Measurements from ENCODE around the gene TMEM131. TPM values are rescaled to one million over a fixed set of nuclear protein-coding genes. Genes with fewer than 3 reads are reported as not detected.

The TMEM131 gene
- total RNA-seq, 1 experiment from 2014 or later = 28.9 TPM

DNA sequence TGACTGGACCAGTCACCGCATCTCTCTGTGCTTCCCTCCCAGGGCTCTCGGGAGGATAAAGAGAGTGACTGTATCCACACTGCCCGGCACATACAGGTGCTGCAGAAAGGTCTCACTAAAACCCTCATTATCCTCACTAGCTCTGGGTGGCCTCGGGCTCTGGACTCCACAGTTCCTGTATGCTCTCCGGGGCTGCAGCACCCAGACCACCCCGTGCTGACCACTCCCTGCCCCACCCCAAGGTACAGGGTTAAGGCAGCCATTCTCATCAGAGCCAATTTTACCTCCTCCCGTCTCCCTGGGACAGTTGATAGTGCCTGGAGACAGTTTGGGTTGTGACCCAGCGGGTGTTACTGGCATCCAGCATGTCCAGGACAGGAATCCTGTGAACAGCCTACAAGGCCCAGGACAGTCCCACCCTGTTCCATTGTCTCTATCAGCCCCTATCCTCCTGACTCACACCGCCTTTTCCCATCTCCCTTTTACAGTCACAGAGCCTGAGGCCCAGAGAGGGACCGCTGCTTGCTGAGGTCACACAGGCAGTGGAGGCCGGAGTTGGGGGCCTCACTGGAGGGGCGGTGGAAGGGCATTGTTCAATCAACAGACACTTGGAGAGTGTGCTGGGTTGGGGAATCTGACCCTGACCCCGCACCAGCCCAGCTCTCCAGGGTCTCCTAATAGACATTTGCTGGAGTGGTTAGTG is 280.6 kb downstream of the TMEM131 start:
- H3K27me3 ChIP-seq (replicated peaks; ENCODE audit: insufficient read depth, low read depth, low read length, poor library complexity) = no peaks in the 10 kb centered on the region
- intact Hi-C loops (cut with micrococcal nuclease; ENCODE audit: unreplicated experiment) = no loop called here
- no peak overlapping the region for H3K4me3 ChIP-seq (ENCODE audit: low read depth, low read length, poor library complexity, severe bottlenecking)
- H3K9me3 ChIP-seq (ENCODE audit: low read depth, low read length, poor library complexity, severe bottlenecking) = no peaks in the 10 kb centered on the region
- BruUV-seq (replicated peaks) = no TSS peak
- no peaks in the 10 kb centered on the region for H3K36me3 ChIP-seq (ENCODE audit: insufficient read depth, low read length, poor library complexity, severe bottlenecking)
- CTCF ChIA-PET = no interaction called here
- no peaks in the 10 kb centered on the region for H3K4me1 ChIP-seq (ENCODE audit: insufficient read depth, low read length, poor library complexity, severe bottlenecking)
- TF ChIP-seq, protein P1, sequence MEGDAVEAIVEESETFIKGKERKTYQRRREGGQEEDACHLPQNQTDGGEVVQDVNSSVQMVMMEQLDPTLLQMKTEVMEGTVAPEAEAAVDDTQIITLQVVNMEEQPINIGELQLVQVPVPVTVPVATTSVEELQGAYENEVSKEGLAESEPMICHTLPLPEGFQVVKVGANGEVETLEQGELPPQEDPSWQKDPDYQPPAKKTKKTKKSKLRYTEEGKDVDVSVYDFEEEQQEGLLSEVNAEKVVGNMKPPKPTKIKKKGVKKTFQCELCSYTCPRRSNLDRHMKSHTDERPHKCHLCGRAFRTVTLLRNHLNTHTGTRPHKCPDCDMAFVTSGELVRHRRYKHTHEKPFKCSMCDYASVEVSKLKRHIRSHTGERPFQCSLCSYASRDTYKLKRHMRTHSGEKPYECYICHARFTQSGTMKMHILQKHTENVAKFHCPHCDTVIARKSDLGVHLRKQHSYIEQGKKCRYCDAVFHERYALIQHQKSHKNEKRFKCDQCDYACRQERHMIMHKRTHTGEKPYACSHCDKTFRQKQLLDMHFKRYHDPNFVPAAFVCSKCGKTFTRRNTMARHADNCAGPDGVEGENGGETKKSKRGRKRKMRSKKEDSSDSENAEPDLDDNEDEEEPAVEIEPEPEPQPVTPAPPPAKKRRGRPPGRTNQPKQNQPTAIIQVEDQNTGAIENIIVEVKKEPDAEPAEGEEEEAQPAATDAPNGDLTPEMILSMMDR (conservative IDR thresholded peaks at IDR 0.05; ENCODE audit: low read depth, low read length) = no peak
- no peak for TF ChIP-seq EZH2 (IDR thresholded peaks at IDR 0.05; ENCODE audit: borderline replicate concordance, low read depth, low read length, poor library complexity, severe bottlenecking)
- H3K27ac ChIP-seq (ENCODE audit: low read depth, low read length, poor library complexity, severe bottlenecking) = no peak overlapping the region
- POLR2A ChIA-PET (ENCODE audit: low non-redundant PET) = no interaction called here
- DNase-seq (ENCODE audit: low spot score) = no peak

DNA sequence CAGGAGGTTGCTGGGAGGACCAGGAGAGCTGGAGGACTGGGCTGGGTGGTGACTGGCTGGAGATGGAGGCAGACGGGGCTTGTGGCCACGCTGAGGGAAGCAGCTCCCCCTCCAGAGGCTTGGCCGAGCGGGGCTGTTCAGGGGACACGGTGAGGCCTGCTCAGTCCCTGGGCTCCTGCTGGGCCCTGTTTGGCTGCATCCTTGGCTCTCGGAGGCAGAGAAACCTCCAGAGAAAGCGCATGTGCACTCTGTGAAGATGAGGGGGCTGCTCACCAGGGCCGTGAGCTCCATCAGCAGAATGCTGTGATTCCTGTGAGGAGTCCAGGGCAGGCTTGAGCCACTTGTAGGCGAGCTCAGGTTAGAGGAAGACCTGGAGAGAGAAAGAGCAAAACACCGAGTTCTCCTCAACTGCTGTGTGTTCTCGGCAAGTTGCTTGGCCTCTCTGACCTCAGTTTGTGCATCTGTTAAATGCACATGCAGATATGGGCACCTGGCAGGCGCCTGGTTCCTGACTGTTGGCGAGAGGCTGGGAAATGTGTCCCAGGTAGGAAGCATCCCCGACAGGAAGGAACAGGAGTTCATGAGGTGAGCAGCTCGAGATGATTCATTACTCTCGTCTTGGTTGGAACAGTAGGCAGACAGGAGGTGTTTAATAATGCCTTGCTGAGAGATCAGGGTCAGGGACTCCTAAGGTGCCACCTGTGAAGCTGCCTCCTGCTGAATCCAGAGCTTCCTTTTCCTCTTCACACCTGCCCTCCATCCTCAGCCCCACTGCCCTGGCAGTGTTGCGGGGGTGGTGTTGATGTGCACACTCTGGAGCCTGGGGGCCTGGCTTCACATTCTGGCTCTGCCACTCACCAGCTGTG is 281.4 kb downstream of the TMEM131 start:
- H3K4me1 ChIP-seq (ENCODE audit: insufficient read depth, low read length, poor library complexity, severe bottlenecking) = no peaks in the 10 kb centered on the region
- H3K36me3 ChIP-seq (ENCODE audit: insufficient read depth, low read length, poor library complexity, severe bottlenecking) = no peaks in the 10 kb centered on the region
- no TSS peak for BruUV-seq (replicated peaks)
- no peak overlapping the region for H3K27ac ChIP-seq (ENCODE audit: low read depth, low read length, poor library complexity, severe bottlenecking)
- POLR2A ChIA-PET (ENCODE audit: low non-redundant PET) = no interaction called here
- H3K4me3 ChIP-seq (ENCODE audit: low read depth, low read length, poor library complexity, severe bottlenecking) = no peak overlapping the region
- intact Hi-C loops (cut with micrococcal nuclease; ENCODE audit: unreplicated experiment) = no loop called here
- no peaks in the 10 kb centered on the region for H3K9me3 ChIP-seq (ENCODE audit: low read depth, low read length, poor library complexity, severe bottlenecking)
- CTCF ChIA-PET = no interaction called here
- H3K27me3 ChIP-seq (replicated peaks; ENCODE audit: insufficient read depth, low read depth, low read length, poor library complexity) = no peaks in the 10 kb centered on the region
- no peak for DNase-seq (ENCODE audit: low spot score)
- no peak for TF ChIP-seq EZH2 (IDR thresholded peaks at IDR 0.05; ENCODE audit: borderline replicate concordance, low read depth, low read length, poor library complexity, severe bottlenecking)
- TF ChIP-seq, protein P1 (conservative IDR thresholded peaks at IDR 0.05; ENCODE audit: low read depth, low read length) = no peak

DNA sequence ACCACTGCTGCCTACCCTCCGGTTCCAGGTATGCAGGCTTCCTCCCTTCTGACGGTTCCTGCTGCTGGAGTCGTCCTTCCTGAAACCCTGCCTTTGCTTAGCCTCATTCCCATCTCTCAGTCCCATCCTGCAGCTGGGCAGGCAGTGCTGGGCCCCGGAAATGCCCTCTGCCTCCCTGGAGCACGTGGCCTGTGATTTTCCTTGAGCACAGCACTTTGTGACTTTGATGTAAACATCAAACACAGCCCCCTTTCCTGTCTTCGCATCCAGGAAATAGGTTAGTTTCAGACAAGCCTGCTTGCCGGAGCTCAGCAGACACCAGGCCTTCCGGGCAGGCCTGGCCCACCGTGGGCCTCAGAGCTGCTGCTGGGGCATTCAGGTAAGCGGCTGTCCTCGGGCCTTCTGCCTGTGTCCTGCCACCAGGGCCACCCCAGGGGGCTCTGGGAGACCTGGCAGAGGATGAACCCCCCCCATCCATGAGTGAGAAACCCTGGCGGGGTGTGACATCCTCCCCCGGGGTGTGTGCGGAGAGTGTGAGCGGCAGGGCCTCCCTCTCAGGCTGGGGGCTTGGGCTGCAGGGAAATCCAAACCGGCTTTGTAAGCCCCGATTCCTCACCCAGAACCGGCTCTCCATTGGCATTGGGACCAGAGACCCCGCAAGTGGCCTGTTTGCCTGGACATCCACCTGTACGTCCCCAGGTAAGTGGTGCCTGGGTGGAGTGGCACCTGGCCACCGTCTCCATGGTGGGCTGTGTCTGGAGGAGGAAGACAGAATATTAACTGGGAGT is 282.3 kb downstream of the TMEM131 start, which contains the start of gene ZAP70:
Gene ZAP70 (plus strand): TSS at position 281 of the 788 bp plus-strand sequence. CDS start 10,461 bp downstream, outside the sequence.
- H3K9me3 ChIP-seq (ENCODE audit: low read depth, low read length, poor library complexity, severe bottlenecking) = no peaks in the 10 kb centered on the region
- BruUV-seq (replicated peaks) = no TSS peak
- intact Hi-C loops (cut with micrococcal nuclease; ENCODE audit: unreplicated experiment) = no loop called here
- POLR2A ChIA-PET (ENCODE audit: low non-redundant PET) = no interaction called here
- H3K27ac ChIP-seq (ENCODE audit: low read depth, low read length, poor library complexity, severe bottlenecking) = no peak within 1 kb of the TSS
- TF ChIP-seq EZH2 (IDR thresholded peaks at IDR 0.05; ENCODE audit: borderline replicate concordance, low read depth, low read length, poor library complexity, severe bottlenecking) = no peak
- TF ChIP-seq, protein P1 (conservative IDR thresholded peaks at IDR 0.05; ENCODE audit: low read depth, low read length) = no peak
- no peak within 1 kb of the TSS for H3K4me3 ChIP-seq (ENCODE audit: low read depth, low read length, poor library complexity, severe bottlenecking)
- no peak for DNase-seq (ENCODE audit: low spot score)
- H3K4me1 ChIP-seq (ENCODE audit: insufficient read depth, low read length, poor library complexity, severe bottlenecking) = no peaks in the 10 kb centered on the region
- H3K27me3 ChIP-seq (replicated peaks; ENCODE audit: insufficient read depth, low read depth, low read length, poor library complexity) = no peaks in the 10 kb centered on the region
- CTCF ChIA-PET = no interaction called here
- no peaks in the 10 kb centered on the region for H3K36me3 ChIP-seq (ENCODE audit: insufficient read depth, low read length, poor library complexity, severe bottlenecking)
